G401.6 (cell line): Measurements from ENCODE around the gene DAAM1.

Experiments used
- FAIRE-seq: peaks from 2 replicates; lab custom pipeline; 2012; peaks lifted over from hg19 to GRCh38; lab: Jason Lieb, UNC

DAAM1 gene

DNA sequence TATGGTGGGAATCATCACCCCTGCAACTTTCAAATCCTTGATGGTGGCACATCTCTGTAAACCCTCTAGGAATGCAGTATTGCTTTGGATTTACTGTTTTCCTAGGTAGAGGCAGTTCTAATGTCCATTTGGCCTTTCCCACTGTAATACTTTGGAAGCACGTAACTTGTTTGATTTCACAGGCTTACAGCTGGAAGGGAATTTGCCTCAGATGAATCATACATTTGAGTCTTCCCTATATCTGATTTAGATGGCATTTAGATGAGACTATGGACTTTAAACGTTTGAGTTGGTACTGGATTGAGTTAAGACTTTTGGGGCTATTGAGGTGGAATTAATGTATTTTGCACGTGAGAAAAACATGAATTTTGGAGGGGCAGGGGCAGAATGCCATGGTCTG, 35.9 kb downstream of the DAAM1 start:
- no peak for FAIRE-seq

DNA sequence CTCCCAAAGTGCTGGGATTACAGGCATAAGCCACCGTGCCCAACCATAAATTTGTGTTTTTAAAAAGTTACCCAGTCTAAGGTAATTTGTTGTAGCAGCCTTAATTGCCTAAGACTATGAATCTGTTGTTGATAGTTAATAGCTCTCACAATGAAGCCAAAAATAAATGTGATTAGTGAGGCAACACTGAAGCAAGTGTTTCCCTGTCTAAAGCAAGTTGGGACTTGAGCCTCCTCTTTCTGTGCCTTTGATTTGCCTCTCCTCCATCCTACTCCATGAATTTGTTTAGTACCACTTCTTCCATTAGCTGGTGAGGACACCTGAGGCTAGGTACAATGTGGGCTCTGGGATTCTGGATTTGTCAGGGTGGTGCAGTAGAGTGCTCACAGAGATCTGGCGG, 36.8 kb downstream of the DAAM1 start:
- FAIRE-seq: no peak

DNA sequence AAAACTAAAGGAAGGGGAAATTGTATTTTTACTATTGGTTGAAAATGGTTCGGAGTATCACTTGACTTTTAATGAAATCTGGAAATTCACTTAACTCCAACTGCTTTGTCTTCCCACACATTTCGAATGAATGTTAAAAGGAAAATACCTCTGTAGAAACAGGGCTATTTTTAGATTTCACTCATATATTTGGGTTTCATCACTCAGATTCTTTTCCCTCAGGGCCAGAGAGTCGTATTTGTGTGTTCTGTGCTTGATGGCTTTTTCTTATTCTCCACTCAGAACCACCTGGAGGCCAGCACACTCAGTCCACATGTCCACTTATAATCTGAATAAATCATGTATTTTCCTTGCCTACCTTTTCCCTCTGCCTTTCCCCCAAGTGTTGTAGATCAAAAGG, 40.0 kb downstream of the DAAM1 start:
- no peak for FAIRE-seq

DNA sequence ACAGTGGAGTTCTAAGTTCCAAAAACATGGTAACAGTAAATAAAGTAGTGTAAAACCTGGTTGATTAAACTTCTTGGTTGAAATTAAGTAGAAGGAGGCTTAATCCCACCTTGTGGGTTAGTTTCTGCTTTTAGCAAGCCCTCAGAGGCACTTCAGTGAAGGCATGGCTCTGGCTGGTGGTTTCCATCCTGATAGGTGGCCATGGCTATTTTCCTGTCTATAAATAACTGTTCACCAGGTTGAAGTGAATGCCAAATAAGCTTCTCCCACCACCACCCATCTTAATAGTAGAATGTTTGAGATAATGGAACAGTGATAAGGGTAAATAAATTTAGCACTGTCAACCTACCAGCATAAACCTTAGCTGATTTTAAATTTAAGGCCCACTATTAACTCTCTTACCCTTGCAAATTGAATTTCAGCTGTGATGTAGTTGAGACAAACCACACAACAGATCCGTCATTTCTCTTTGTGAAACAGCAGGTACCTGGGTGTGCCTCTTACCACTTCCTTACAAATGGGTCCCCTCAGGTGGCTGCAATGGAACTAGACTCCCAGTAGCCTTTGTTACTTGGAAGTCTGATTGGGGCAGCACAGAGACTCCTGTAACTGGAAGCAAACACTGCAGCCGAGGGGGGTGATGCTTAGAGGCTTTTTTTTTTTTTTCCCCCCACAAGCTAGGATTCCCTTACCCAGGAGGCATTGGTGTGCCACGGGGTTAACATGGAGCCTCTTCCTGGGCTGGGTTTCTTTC, 41.4 kb downstream of the DAAM1 start:
- FAIRE-seq: no peak

- no peak for FAIRE-seq
These were observed 47.7 kb downstream of the DAAM1 start for GRCh38 chr14:59236195-59236594.

GRCh38 chr14:59238216-59238615, 49.7 kb downstream of the DAAM1 start:
- no peak for FAIRE-seq

- no peak for FAIRE-seq
These were observed 50.6 kb downstream of the DAAM1 start for GRCh38 chr14:59239022-59239421.

DNA sequence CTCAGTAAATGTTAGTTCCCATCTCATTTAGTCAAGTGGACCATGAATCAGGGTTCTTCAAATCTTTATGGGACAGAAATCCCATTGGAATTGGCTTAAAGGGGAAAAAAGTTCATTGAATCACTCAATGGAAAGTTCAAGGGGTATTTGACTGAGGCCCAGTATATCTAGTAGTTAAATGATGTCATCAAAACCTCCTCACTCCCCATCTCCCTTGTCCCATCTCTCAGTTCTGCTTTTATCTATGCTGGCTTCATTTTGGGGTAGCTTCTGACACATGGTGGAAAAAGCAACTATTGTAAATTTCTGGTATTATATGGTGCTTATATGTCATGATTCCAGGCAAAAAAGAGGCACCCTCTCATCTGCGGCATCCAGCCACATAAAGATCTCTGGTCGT, 51.9 kb downstream of the DAAM1 start:
- no peak for FAIRE-seq

GRCh38 chr14:59241121-59241520, 52.7 kb downstream of the DAAM1 start:
- no peak for FAIRE-seq

- FAIRE-seq: no peak
These were observed 54.7 kb downstream of the DAAM1 start for GRCh38 chr14:59243174-59243573.

GRCh38 chr14:59244581-59244980, 56.1 kb downstream of the DAAM1 start:
- FAIRE-seq: no peak

- FAIRE-seq: no peak
These were observed 57.4 kb downstream of the DAAM1 start for GRCh38 chr14:59245809-59246295.

DNA sequence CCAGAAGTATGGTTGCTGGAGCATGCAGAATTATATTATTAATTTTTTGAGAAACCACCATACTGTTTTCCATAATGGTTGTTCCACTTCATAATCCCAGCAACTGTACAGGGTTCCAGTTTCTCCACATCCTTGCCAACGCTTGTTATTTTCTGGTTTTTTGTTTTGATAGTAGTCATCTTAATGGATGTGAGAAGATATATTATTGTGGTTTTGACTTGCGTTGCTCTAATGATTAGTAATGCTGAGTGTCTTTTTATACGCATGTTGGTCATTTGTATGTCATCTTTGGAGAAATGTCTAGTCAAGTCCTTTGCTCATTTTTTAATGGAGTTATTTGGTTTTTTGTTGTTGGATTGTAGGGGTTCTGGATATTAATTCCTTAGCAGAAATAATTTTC, 58.1 kb downstream of the DAAM1 start:
- no peak for FAIRE-seq

GRCh38 chr14:59247801-59248584, 59.5 kb downstream of the DAAM1 start:
- FAIRE-seq: no peak

GRCh38 chr14:59249029-59249428, 60.6 kb downstream of the DAAM1 start:
- no peak for FAIRE-seq

DNA sequence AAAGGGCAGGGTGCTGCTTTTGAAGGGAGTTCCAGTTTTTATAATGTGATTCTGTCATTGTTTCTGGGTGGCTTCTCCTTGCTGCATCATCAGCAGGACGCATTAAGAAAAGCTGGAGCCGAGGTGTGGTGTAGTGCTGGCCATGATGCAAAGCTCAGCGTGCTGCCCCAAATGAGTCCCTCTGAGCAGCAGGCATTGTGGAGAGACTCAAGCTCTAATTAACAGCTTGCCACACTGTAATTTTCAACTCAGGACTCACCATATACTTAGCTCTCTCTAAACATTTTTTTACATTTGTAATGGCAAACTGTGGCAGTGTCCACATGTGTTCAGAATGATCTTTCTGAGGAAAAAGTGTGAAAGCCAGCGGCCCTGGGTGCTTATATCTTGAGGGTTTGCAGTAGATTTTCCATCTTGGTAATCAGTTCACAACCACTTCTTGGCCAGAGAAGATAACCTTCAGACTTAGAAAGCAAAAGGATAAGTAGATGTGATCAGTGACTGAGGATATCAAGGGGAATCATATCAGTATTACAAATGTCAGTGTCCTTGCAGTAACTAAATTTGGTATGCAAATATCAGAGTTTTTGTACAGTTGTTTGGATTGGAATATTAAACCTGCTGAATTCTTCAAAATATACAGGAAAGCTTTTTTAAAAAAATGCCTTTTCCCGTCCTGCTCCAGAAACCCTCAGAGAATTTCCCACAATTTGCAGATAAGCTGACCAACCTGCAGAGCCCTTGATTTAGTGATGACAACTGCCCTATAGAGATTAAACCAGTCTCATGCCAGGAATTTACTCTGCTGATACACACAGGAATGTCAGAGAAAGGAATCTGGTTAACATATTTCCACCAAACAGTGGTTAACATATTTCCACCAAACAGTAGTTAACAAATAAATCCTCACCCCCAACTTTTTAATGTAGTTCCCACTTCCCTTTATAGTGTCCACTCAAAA, 63.6 kb downstream of the DAAM1 start:
- FAIRE-seq: no peak

- FAIRE-seq: no peak
These were observed 64.5 kb downstream of the DAAM1 start for GRCh38 chr14:59252772-59253500.

GRCh38 chr14:59253527-59253926, 65.1 kb downstream of the DAAM1 start:
- no peak for FAIRE-seq

GRCh38 chr14:59254146-59254910, 65.9 kb downstream of the DAAM1 start:
- no peak for FAIRE-seq

DNA sequence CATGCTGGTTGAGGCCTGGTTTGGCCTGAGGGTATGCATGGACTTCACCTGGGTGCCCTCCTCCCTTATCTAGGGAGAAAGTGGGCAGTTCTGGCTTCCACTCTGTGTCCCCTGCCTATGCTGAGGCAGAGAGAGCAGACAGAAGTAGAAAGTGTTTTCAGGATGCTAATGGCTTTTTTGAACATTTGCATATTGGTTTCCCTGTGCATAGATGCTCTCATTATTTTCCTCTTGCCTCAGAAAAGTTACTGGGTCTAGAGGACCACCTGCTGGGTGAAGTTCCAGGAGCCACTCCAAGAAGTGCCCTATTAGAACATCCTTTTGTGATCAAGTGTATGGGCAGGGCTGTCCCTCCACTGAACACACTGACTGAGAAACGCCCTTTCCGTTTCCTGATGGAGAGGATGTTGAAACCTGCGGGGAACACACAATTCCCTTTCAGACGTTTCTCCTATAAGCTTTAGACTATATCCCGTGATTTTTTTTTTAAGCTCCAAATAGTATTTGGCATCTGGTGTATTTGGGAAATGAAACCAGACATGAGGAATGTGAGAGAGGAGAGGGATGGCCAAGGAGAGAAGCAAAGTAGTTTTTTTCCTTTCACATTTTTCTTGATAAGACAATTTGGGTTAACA, 66.6 kb downstream of the DAAM1 start:
- no peak for FAIRE-seq

DNA sequence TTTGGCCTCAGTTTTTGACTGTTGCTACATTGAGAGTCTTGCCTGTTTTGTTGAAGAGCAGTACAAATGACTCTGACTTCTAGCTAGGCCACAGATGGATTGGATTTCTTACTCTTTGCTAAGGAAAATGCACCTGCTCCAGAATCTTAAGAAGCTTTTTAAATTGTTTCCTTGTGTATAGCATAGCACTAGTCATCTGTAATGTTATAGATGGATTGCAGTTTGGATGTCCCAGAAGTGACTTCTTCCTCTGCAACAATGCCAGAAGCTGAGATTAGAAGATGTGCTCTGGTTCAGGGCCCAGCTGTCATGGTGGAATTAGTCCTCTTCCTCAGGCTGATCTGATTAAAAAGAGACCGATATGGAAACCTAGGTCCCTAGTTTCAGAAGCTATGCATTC, 67.9 kb downstream of the DAAM1 start:
- FAIRE-seq: no peak
